HEK293T (cell line): ENCODE results near the gene ZSCAN4.

Experiments used
- ARNT ChIP-seq: fragments of 450-650 bp; IDR thresholded peaks from 2 replicates; pipeline ENCODE4 v1.6.1; 2017; ENCODE audit warnings: mild to moderate bottlenecking
- BHLHE40 ChIP-seq: fragments of 450-650 bp; IDR thresholded peaks from 2 replicates; pipeline ENCODE4 v1.6.1; 2016; ENCODE audit warnings: mild to moderate bottlenecking, moderate library complexity, borderline replicate concordance
- CTBP1 ChIP-seq: fragments of 450-650 bp; IDR thresholded peaks from 2 replicates; pipeline ENCODE4 v1.6.1; 2016; ENCODE audit warnings: borderline replicate concordance
- FOXK2 ChIP-seq: fragments of 450-650 bp; IDR thresholded peaks from 2 replicates; pipeline ENCODE4 v1.6.1; 2016; ENCODE audit warnings: mild to moderate bottlenecking
- PKNOX1 ChIP-seq: fragments of 450-650 bp; IDR thresholded peaks from 2 replicates; pipeline ENCODE4 v1.6.1; 2016
- SUZ12 ChIP-seq: fragments of 450-650 bp; IDR thresholded peaks from 2 replicates; pipeline ENCODE4 v1.6.1; 2016; ENCODE audit warnings: mild to moderate bottlenecking
- ZNF384 ChIP-seq: fragments of 450-650 bp; IDR thresholded peaks from 2 replicates; pipeline ENCODE4 v1.6.1; 2016

- no peak for TF ChIP-seq ZNF384
- no peak for TF ChIP-seq CTBP1
- TF ChIP-seq SUZ12 = no peak
- no peak for TF ChIP-seq BHLHE40
- no peak for TF ChIP-seq ARNT
- TF ChIP-seq PKNOX1 = no peak
- no peak for TF ChIP-seq FOXK2
Observed at GRCh38 chr19:57642396-57643046, 26.2 kb upstream of the ZSCAN4 start.
